ENCODE data around the gene TMEFF1.

TMEFF1 gene

GRCh38 chr9:100474924-100475276, 2.0 kb downstream of the TMEFF1 start:
- in situ Hi-C loops (cut with MboI; ENCODE audit: low pct_unique_long_range_greater_than_20kb, low sequenced_read_pairs, unreplicated experiment) = no loop called here
- no peak for DNase-seq (ENCODE audit: low spot score)
- no peak for TF ChIP-seq CTCF (IDR thresholded peaks at IDR 0.05; ENCODE audit: extremely low read depth, insufficient read depth, missing control alignments)

- DNase-seq (ENCODE audit: low spot score) = no peak
- in situ Hi-C loops (cut with MboI; ENCODE audit: low pct_unique_long_range_greater_than_20kb, low sequenced_read_pairs, unreplicated experiment) = no loop called here
- TF ChIP-seq CTCF (IDR thresholded peaks at IDR 0.05; ENCODE audit: extremely low read depth, insufficient read depth, missing control alignments) = no peak
Measured at GRCh38 chr9:100477241-100477640, 4.3 kb downstream of the TMEFF1 start.

GRCh38 chr9:100478192-100478591, 5.2 kb downstream of the TMEFF1 start:
- in situ Hi-C loops (cut with MboI; ENCODE audit: low pct_unique_long_range_greater_than_20kb, low sequenced_read_pairs, unreplicated experiment) = no loop called here

GRCh38 chr9:100479820-100480219, 6.9 kb downstream of the TMEFF1 start:
- DNase-seq (ENCODE audit: low spot score) = no peak
- in situ Hi-C loops (cut with MboI; ENCODE audit: low pct_unique_long_range_greater_than_20kb, low sequenced_read_pairs, unreplicated experiment) = no loop called here
- no peak for TF ChIP-seq CTCF (IDR thresholded peaks at IDR 0.05; ENCODE audit: extremely low read depth, insufficient read depth, missing control alignments)

More at GRCh38 chr9:100478192-100478591, 5.2 kb downstream of the TMEFF1 start:
- DNase-seq (ENCODE audit: low spot score) = no peak
- TF ChIP-seq CTCF (IDR thresholded peaks at IDR 0.05; ENCODE audit: extremely low read depth, insufficient read depth, missing control alignments) = no peak

GRCh38 chr9:100485196-100485595, 12.2 kb downstream of the TMEFF1 start:
- no peak for TF ChIP-seq CTCF (IDR thresholded peaks at IDR 0.05; ENCODE audit: extremely low read depth, insufficient read depth, missing control alignments)
- in situ Hi-C loops (cut with MboI; ENCODE audit: low pct_unique_long_range_greater_than_20kb, low sequenced_read_pairs, unreplicated experiment) = no loop called here
- DNase-seq (ENCODE audit: low spot score) = no peak

GRCh38 chr9:100486479-100487176, 13.7 kb downstream of the TMEFF1 start:
- no peak for DNase-seq (ENCODE audit: low spot score)
- TF ChIP-seq CTCF (IDR thresholded peaks at IDR 0.05; ENCODE audit: extremely low read depth, insufficient read depth, missing control alignments) = peak; percentile 17

More at GRCh38 chr9:100486479-100487176, 13.7 kb downstream of the TMEFF1 start:
- in situ Hi-C loops (cut with MboI; ENCODE audit: low pct_unique_long_range_greater_than_20kb, low sequenced_read_pairs, unreplicated experiment) = no loop called here

Measured in GM13977 (cell line).